Activated CD4-positive, alpha-beta T cell treated with anti-CD3 and anti-CD28 coated beads for 24 hours (primary cell): Measurements from ENCODE around the gene KCNJ13.

Source experiments
- DNase-seq, 2 donors: peaks; one replicate each; pipeline ENCODE4 v3.0.0-alpha.2; 2020; ENCODE audit warnings: low read depth in 2 of 2

KCNJ13 gene

GRCh38 chr2:232776435-232776834 is at the start of gene KCNJ13:
TSS of gene KCNJ13 (minus strand) at chr2:232776565. CDS start at chr2:232771362, 5,203 bp downstream.
- no peak for DNase-seq

- DNase-seq: no peak
Measured at GRCh38 chr2:232817756-232818155, 41.4 kb upstream of the KCNJ13 start.

GRCh38 chr2:232816657-232817056 is 40.3 kb upstream of the KCNJ13 start:
- no peak for DNase-seq

GRCh38 chr2:232815569-232815968 is 39.2 kb upstream of the KCNJ13 start:
- no peak for DNase-seq

DNA sequence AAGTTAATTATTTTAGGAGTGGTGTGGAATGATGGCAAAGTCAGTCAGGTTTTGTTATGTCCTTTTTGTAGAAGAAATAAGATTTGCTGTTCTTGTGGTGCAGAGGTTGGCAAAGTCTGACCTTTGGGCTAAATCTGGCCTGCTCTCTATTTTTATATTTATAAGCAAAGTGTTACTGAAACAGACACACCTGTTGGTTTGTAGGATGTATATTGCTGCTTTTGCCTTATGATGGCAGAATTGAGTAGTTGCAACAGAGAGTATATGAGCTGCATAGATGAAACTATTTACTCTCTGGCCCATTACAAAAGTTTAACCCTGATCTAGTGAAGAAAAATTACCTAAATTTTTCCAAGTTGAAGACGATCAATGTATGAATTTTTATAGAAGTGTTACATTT is 34.1 kb upstream of the KCNJ13 start:
- no peak for DNase-seq

GRCh38 chr2:232809349-232810124 is 33.2 kb upstream of the KCNJ13 start:
- DNase-seq: no peak

GRCh38 chr2:232802091-232802490 is 25.7 kb upstream of the KCNJ13 start:
- DNase-seq: no peak

DNA sequence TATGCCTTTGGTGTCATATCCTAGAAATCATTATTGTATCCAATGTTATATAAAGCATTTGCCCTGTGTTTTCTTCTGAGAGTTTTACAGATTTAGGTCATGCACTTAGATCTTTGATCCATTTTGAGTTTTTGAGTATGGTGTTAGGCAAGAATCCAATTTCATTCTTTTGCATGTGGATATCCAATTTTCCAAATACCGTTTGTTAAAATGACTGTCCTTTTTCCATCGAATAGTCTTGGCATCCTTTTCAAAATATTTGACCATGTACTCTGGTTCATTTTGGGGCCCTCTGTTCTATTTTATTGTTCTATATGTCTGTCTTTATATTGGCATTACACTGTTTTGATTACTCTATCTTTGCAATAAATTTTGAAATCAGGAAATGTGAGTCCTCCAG is 23.8 kb upstream of the KCNJ13 start:
- DNase-seq: no peak

- DNase-seq: no peak
Measured at GRCh38 chr2:232798187-232798586, 21.8 kb upstream of the KCNJ13 start.

GRCh38 chr2:232795920-232796319 is 19.6 kb upstream of the KCNJ13 start:
- DNase-seq: no peak

DNA sequence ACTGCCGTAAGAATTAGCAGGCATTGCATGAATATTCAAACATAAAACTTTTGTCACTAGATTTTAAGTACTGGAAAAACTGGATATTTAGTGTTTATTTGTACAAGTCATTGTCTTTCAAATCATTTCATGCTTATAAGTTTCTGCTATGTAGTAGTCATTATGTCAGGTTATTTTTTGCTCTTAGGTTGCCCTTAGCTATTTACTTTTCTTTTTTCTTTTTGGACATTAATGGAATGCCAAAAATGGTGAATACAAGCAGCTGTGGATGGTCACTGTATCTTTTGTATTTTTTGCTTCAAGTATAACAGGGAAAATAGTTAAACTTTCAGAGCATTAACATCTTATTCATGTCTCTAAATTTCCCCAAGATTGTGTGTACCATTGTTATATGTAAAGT is 18.6 kb upstream of the KCNJ13 start:
- DNase-seq: no peak

DNA sequence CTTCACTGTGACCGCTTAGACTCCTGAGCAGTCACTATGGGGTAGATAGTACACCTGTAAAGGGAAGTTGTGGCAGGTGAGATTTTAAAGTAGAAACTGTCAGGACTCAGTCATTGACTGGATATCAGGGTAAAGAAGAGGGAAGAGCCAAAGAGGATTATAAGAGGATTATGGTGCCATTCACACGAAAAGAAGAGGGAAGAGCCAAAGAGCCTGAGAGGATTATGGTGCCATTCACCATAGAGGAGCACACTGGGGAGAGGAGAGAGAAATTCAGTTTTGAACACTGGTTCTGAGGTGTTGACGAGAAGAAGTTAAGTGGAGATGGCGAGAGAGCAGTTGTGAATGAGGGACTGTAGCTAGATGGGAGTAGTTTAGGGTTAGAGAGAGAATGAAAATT is 16.9 kb upstream of the KCNJ13 start:
- no peak for DNase-seq

DNA sequence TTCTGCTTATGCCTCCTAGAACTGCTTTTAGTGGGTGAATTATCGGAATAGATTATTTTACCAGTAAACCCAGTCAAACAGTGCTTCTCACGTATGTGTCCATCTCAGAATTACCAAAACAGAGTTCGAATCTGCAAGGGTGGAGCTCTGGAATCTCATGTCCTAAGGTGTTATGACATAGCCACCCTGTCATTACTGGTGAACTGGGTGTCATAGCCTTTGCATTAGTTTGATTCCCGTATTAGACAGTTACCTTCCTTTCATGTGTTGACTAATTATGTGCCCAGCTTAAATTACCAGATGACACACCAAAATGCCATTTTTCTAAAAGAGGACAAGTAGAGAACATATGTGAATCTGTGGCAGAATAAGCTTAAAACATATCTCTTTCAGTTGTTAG is 15.2 kb upstream of the KCNJ13 start:
- no peak for DNase-seq

DNA sequence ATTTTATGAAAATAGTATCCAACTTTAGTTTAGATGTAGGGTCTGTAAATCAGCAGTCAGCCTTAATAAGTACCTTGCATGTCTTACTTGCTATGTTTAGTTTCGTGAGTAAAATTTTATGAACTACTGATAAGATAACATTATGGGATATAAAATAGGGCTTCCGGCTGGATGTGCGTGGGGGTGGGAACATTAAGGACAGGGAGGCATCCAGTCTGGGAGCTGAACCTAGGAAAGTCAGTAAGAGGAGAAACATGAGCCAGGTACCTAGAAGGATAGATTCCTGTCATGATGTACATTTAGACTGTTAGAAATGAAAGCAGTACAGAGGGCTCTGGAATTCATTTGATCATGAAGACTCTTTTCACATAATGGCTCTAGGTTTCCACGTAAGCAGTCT is 12.7 kb upstream of the KCNJ13 start:
- no peak for DNase-seq

DNA sequence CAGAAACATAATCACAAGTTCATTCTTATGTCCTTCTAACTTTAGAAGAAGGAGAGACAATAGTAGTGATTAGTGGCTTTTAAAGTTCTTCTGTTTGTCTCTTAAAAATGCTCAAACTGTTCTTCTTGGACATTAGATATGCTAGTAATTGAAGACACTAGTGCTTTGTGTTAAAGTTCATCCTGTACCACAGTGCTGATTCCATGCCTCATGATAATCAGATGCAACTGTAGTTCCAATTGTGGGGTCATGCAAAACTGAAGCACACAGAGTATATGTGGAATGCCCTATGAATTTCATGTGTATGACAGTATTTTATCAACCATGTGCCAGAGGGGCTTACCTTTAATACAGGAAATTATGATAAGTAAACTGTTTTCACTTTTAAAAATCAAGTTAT is 11.4 kb upstream of the KCNJ13 start:
- DNase-seq: no peak

GRCh38 chr2:232783278-232783677 is 6.9 kb upstream of the KCNJ13 start:
- no peak for DNase-seq

- peak in 1 of 2 donors; percentile 24 for DNase-seq
Measured at GRCh38 chr2:232781765-232782164, 5.4 kb upstream of the KCNJ13 start.

GRCh38 chr2:232779934-232780333 is 3.6 kb upstream of the KCNJ13 start:
- no peak for DNase-seq

DNA sequence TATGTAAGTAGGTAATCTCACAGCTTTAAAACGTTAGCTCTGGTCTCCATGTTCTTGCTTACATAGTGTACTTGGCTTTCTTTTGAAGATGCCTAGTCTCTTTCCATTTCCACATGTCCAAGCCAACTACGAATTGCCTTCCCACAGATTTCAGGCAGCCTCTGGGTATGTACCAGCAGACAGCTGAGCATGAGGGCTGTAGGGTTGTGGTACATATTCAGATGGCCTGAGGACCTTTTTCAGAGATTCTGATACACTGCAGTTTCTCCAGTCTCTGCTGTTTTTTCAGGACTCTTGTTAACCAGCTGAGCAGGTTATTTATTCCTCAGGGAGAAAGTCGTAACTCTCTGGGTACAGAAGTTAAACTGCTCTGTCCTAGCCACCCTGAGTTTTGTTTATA is 3.1 kb upstream of the KCNJ13 start:
- no peak for DNase-seq

GRCh38 chr2:232777276-232777675 is 911 bp upstream of the KCNJ13 start:
- DNase-seq: no peak

GRCh38 chr2:232773815-232774214 is 2.5 kb downstream of the KCNJ13 start:
- DNase-seq: no peak

- DNase-seq: no peak
Measured at GRCh38 chr2:232772531-232772930, 3.8 kb downstream of the KCNJ13 start.

DNA sequence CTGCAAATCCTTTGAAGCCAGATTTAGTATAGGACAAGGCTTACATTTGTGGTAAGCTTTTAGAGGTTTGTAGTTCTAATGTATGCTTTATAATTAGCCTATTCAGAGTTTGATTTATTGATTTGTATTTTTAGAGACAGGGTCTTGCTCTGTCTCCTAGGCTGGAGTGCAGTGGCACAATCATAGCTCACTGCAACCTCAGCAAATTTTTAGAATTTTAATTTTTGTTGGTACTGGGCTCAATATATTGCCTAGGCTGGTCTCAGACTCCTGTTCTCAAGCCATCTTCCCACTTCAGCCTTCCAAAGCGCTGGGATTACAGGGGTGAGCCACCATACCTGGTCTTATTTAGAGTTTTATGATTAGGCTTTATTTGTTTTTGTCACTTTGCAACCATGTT is 4.5 kb downstream of the KCNJ13 start:
- DNase-seq: no peak

- no peak for DNase-seq
Measured at GRCh38 chr2:232770207-232770606, 6.2 kb downstream of the KCNJ13 start.
